Measurements from ENCODE around the gene ZSCAN26. TPM values are rescaled to one million over a fixed set of nuclear protein-coding genes. Genes with fewer than 3 reads are reported as not detected.

ZSCAN26 gene
- 10 to 100 TPM in 1 of 2 experiments, 1 to 10 TPM in 1; 9.9 to 10.2 TPM for total RNA-seq

GRCh38 chr6:28266962-28267694 is at the start of gene ZSCAN26:
ZSCAN26 (plus strand) TSS chr6:28267143; CDS start chr6:28271920, 4,777 bp downstream.
- no peak within 1 kb of the TSS for H3K4me3 Mint-ChIP-seq
- peaks cover 23% of the 10 kb centered on the region for H3K4me1 Mint-ChIP-seq
- ChIA-PET CTCF (interaction anchor here (0.6 to 2.5 kb wide), 16 partner anchors 9 to 1695 kb away, joined by 3 to 13 read pairs (median 4); partner anchors contain the start of genes ZKSCAN4, ZKSCAN8, ZSCAN12 and ZSCAN16), POLR2A (interaction anchor here (0.8 to 2.9 kb wide), 14 partner anchors 11 to 429 kb away, joined by 3 to 32 read pairs (median 7); partner anchors contain the start of genes ZKSCAN3, ZKSCAN4, ZKSCAN8 and ZSCAN16)
- no peaks in the 10 kb centered on the region for H3K9me3 Mint-ChIP-seq
- no peak within 1 kb of the TSS for H3K27ac Mint-ChIP-seq
- peaks cover 6% of the 10 kb centered on the region for H3K36me3 Mint-ChIP-seq (ENCODE audit: low read depth)
- peak; percentile 87 for DNase-seq
- peaks cover 7% of the 10 kb centered on the region for H3K27me3 Mint-ChIP-seq

GRCh38 chr6:28217890-28218289 is 49.1 kb upstream of the ZSCAN26 start:
- Mint-ChIP-seq H3K9me3 (peaks cover 2% of the 10 kb centered on the region), H3K36me3 (ENCODE audit: low read depth) (peaks cover 7% of the 10 kb centered on the region), H3K27ac (no peak overlapping the region), H3K4me1 (peaks cover 14% of the 10 kb centered on the region), H3K27me3 (peaks cover 76% of the 10 kb centered on the region), H3K4me3 (peak overlapping the region; percentile 71)
- CTCF ChIA-PET: interaction anchor here (1.3 to 1.4 kb wide), 2 partner anchors 49 to 113 kb away, joined by 3 to 4 read pairs; partner anchors contain the start of gene ZSCAN26
- no peak for DNase-seq
- POLR2A ChIA-PET: interaction anchor here (0.7 to 1.3 kb wide), 4 partner anchors 49 to 325 kb away, joined by 3 to 5 read pairs (median 4); partner anchors contain the start of genes ZSCAN16 and ZSCAN26

- CTCF ChIA-PET: interaction anchor here (1.3 to 1.4 kb wide), 2 partner anchors 49 to 114 kb away, joined by 3 to 4 read pairs; partner anchors contain the start of gene ZSCAN26
- H3K27ac Mint-ChIP-seq: no peak overlapping the region
- peaks cover 76% of the 10 kb centered on the region for H3K27me3 Mint-ChIP-seq
- POLR2A ChIA-PET: interaction anchor here (0.7 to 1.3 kb wide), 5 partner anchors 10 to 326 kb away, joined by 3 to 5 read pairs (median 3); partner anchors contain the start of genes ZSCAN16 and ZSCAN26
- peaks cover 7% of the 10 kb centered on the region for H3K36me3 Mint-ChIP-seq (ENCODE audit: low read depth)
- H3K4me3 Mint-ChIP-seq: peak overlapping the region; percentile 71
- H3K9me3 Mint-ChIP-seq: peaks cover 2% of the 10 kb centered on the region
- H3K4me1 Mint-ChIP-seq: peaks cover 8% of the 10 kb centered on the region
- DNase-seq: peak; percentile 28
Measured at GRCh38 chr6:28218312-28219248, 48.4 kb upstream of the ZSCAN26 start.

- ChIA-PET CTCF (interaction anchor here (0.6 to 0.9 kb wide), 3 partner anchors 116 to 491 kb away, joined by 3 to 4 read pairs (median 3); no protein-coding TSS in a partner anchor), POLR2A (no interaction called here)
- no peak overlapping the region for H3K4me3 Mint-ChIP-seq
- H3K9me3 Mint-ChIP-seq: no peaks in the 10 kb centered on the region
- peaks cover 3% of the 10 kb centered on the region for H3K36me3 Mint-ChIP-seq (ENCODE audit: low read depth)
- peaks cover 68% of the 10 kb centered on the region for H3K27me3 Mint-ChIP-seq
- no peak overlapping the region for H3K27ac Mint-ChIP-seq
- H3K4me1 Mint-ChIP-seq: peaks cover 12% of the 10 kb centered on the region
- no peak for DNase-seq
Measured at GRCh38 chr6:28220257-28221133, 46.4 kb upstream of the ZSCAN26 start.

GRCh38 chr6:28224131-28225055 is 42.5 kb upstream of the ZSCAN26 start:
- Mint-ChIP-seq H3K4me1 (peaks cover 41% of the 10 kb centered on the region), H3K9me3 (no peaks in the 10 kb centered on the region), H3K36me3 (ENCODE audit: low read depth) (peaks cover 24% of the 10 kb centered on the region), H3K27ac (peak overlapping the region; percentile 27), H3K4me3 (peak overlapping the region; percentile 87), H3K27me3 (peaks cover 42% of the 10 kb centered on the region)
- ChIA-PET POLR2A (no interaction called here), CTCF (no interaction called here)
- no peak for DNase-seq

GRCh38 chr6:28225056-28225834 is 41.7 kb upstream of the ZSCAN26 start, which contains the start of gene ZSCAN9:
ZSCAN9 (plus strand) TSS chr6:28225275; CDS start chr6:28227085, 1,810 bp downstream.
- Mint-ChIP-seq H3K27me3 (peaks cover 34% of the 10 kb centered on the region), H3K4me3 (peak within 1 kb of the TSS; percentile 87), H3K4me1 (peaks cover 41% of the 10 kb centered on the region), H3K9me3 (no peaks in the 10 kb centered on the region), H3K27ac (peak within 1 kb of the TSS; percentile 27), H3K36me3 (ENCODE audit: low read depth) (peaks cover 29% of the 10 kb centered on the region)
- POLR2A ChIA-PET: interaction anchor here (2.1 kb wide), 1 partner anchor 84 kb away, joined by 7 read pairs; the partner anchor contains the start of gene ZKSCAN8
- CTCF ChIA-PET: no interaction called here
- peak; percentile 47 for DNase-seq

- DNase-seq: no peak
- no peaks in the 10 kb centered on the region for H3K9me3 Mint-ChIP-seq
- CTCF ChIA-PET: no interaction called here
- POLR2A ChIA-PET: interaction anchor here (2.1 kb wide), 1 partner anchor 85 kb away, joined by 7 read pairs; the partner anchor contains the start of gene ZKSCAN8
- H3K27me3 Mint-ChIP-seq: peaks cover 25% of the 10 kb centered on the region
- H3K4me1 Mint-ChIP-seq: peaks cover 41% of the 10 kb centered on the region
- H3K27ac Mint-ChIP-seq: no peak overlapping the region
- H3K4me3 Mint-ChIP-seq: no peak overlapping the region
- peaks cover 37% of the 10 kb centered on the region for H3K36me3 Mint-ChIP-seq (ENCODE audit: low read depth)
Measured at GRCh38 chr6:28226460-28226859, 40.5 kb upstream of the ZSCAN26 start.

GRCh38 chr6:28232785-28233184 is 34.2 kb upstream of the ZSCAN26 start:
- Mint-ChIP-seq H3K4me3 (no peak overlapping the region), H3K27me3 (no peaks in the 10 kb centered on the region), H3K27ac (no peak overlapping the region), H3K9me3 (peaks cover 10% of the 10 kb centered on the region), H3K4me1 (peaks cover 13% of the 10 kb centered on the region), H3K36me3 (ENCODE audit: low read depth) (peaks cover 45% of the 10 kb centered on the region)
- no peak for DNase-seq
- CTCF ChIA-PET: no interaction called here
- POLR2A ChIA-PET: no interaction called here

GRCh38 chr6:28235912-28236452 is 31.0 kb upstream of the ZSCAN26 start:
- POLR2A ChIA-PET: no interaction called here
- CTCF ChIA-PET: no interaction called here
- H3K27me3 Mint-ChIP-seq: no peaks in the 10 kb centered on the region
- DNase-seq: no peak
- H3K27ac Mint-ChIP-seq: no peak overlapping the region
- no peaks in the 10 kb centered on the region for H3K4me1 Mint-ChIP-seq
- peaks cover 10% of the 10 kb centered on the region for H3K9me3 Mint-ChIP-seq
- peaks cover 22% of the 10 kb centered on the region for H3K36me3 Mint-ChIP-seq (ENCODE audit: low read depth)
- no peak overlapping the region for H3K4me3 Mint-ChIP-seq

- POLR2A ChIA-PET: no interaction called here
- no peaks in the 10 kb centered on the region for H3K9me3 Mint-ChIP-seq
- no peaks in the 10 kb centered on the region for H3K4me1 Mint-ChIP-seq
- CTCF ChIA-PET: no interaction called here
- no peak for DNase-seq
- H3K4me3 Mint-ChIP-seq: no peak overlapping the region
- no peak overlapping the region for H3K27ac Mint-ChIP-seq
- H3K27me3 Mint-ChIP-seq: no peaks in the 10 kb centered on the region
- H3K36me3 Mint-ChIP-seq (ENCODE audit: low read depth): peaks cover 14% of the 10 kb centered on the region
Measured at GRCh38 chr6:28239636-28240035, 27.3 kb upstream of the ZSCAN26 start.

Data from activated CD4-positive, alpha-beta memory T cell treated with anti-CD3 and anti-CD28 coated beads, Interleukin-2, amount 10 ng/mL, durations not matched to agents 7 days and 5 days (primary cell).